Spleen (tissue), 7 donors: Measurements from ENCODE around the gene KSR1.

Experiments
- POLR2A ChIP-seq, 3 donors: fragments of 450-650 bp; IDR thresholded peaks; one replicate each; pipeline ENCODE4 v1.5.1; 2017; ENCODE audit warnings: antibody characterized with exemption in 3 of 3, mild to moderate bottlenecking in 1 of 3
- POLR2AphosphoS5 ChIP-seq, 3 donors: sonication (generic); formaldehyde crosslinking; IDR thresholded peaks; one replicate each; pipeline ENCODE4 v1.5.1; 2017; ENCODE audit warnings: antibody characterized with exemption in 3 of 3
- TF ChIP-seq, protein P1 (sequence below), 11 experiments: fragments of 200-600 bp in 7 of 11; fragments of 450-650 bp in 4 of 11; sonication (generic) in 4 of 11; IDR thresholded peaks in 8 of 11; conservative IDR thresholded peaks in 3 of 11; 1 replicate in 7 of 11; 2 replicates in 4 of 11; pipeline versions ENCODE4 v1.4.0 to v1.8.0; 2016 to 2021; ENCODE audit warnings: antibody characterized with exemption in 11 of 11, inconsistent platforms in 4 of 11, mild to moderate bottlenecking in 1 of 11
- donor health status: DM: no; HTN: no; CAD: no; lungs with moderate emphysema.
- donor health status: DM: no; HTN: no; CAD: no.
- donor health status: DM: no; HTN: no; CAD: no.

GRCh38 chr17:27552276-27552732 is 96.1 kb downstream of the KSR1 start:
- TF ChIP-seq, protein P1, sequence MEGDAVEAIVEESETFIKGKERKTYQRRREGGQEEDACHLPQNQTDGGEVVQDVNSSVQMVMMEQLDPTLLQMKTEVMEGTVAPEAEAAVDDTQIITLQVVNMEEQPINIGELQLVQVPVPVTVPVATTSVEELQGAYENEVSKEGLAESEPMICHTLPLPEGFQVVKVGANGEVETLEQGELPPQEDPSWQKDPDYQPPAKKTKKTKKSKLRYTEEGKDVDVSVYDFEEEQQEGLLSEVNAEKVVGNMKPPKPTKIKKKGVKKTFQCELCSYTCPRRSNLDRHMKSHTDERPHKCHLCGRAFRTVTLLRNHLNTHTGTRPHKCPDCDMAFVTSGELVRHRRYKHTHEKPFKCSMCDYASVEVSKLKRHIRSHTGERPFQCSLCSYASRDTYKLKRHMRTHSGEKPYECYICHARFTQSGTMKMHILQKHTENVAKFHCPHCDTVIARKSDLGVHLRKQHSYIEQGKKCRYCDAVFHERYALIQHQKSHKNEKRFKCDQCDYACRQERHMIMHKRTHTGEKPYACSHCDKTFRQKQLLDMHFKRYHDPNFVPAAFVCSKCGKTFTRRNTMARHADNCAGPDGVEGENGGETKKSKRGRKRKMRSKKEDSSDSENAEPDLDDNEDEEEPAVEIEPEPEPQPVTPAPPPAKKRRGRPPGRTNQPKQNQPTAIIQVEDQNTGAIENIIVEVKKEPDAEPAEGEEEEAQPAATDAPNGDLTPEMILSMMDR (IDR thresholded peaks at IDR 0.05 in 8 of 11, conservative IDR thresholded peaks at IDR 0.05 in 3 of 11) = no peak
- TF ChIP-seq POLR2AphosphoS5 (IDR thresholded peaks at IDR 0.05) = no peak
- no peak for TF ChIP-seq POLR2A (IDR thresholded peaks at IDR 0.05)
